GM12878 (cell line): ENCODE measurements around the gene RAD51B. TPM values are rescaled to one million over a fixed set of nuclear protein-coding genes. Genes with fewer than 3 reads are reported as not detected.

Experiments
- ATAC-seq: fragments of 200-7000 bp; cut with Tn5 transposase; 3 replicates; pipeline ENCODE4 v1.9.1; 2020; ENCODE audit warnings: mild to moderate bottlenecking, moderate library complexity
- BruUV-seq: library from RNA; stranded (reverse); fragments of 400-500 nt; replicated peaks from 2 replicates; lab custom pipeline; 2021; lab: Mats Ljungman, UMichigan
- CTCF ChIA-PET: fragments of 300-600 bp; sonication (Branson Sonifier 250); formaldehyde crosslinking; extraction: SDS; loops from one replicate; lab custom pipeline; 2021; ENCODE audit warnings: inconsistent platforms; lab: Yijun Ruan, JAX
- POLR2A ChIA-PET: fragments of 350-600 bp; formaldehyde crosslinking; extraction: SDS; loops from one replicate; lab custom pipeline; 2021; ENCODE audit warnings: inconsistent platforms; lab: Charles Lee
- RAD21 ChIA-PET: fragments of 300-600 bp; sonication (Branson Sonifier 250); formaldehyde crosslinking; loops from one replicate; lab custom pipeline; 2023; ENCODE audit warnings: antibody characterized with exemption; ENCODE audit not compliant: unreplicated experiment; lab: Charles Lee
- SMC1A ChIA-PET: fragments of 300-600 bp; sonication (Branson Sonifier 250); formaldehyde crosslinking; loops from one replicate; lab custom pipeline; 2023; ENCODE audit not compliant: unreplicated experiment, uncharacterized antibody; lab: Charles Lee
- DNase-seq: peaks from one replicate; pipeline ENCODE4 v3.0.0-alpha.2; 2011; ENCODE audit warnings: low read depth, low spot score
- FAIRE-seq: peaks from 3 replicates; lab custom pipeline; 2011; peaks lifted over from hg19 to GRCh38; lab: Jason Lieb, UNC
- H2AFZ ChIP-seq: 2 replicates; pipeline ENCODE4 v1.6.0; 2011; ENCODE audit warnings: low read depth, low read length, control low read depth; ENCODE audit not compliant: control insufficient read depth
- H3K27ac ChIP-seq: 2 replicates; pipeline ENCODE4 v1.5.1; 2011; ENCODE audit warnings: control low read depth; ENCODE audit not compliant: control insufficient read depth, insufficient read depth
- H3K27me3 ChIP-seq, 2 experiments: replicated peaks in 1 of 2; 2 replicates each; pipeline versions ENCODE4 v1.6.0 to v1.6.1; 2011; ENCODE audit warnings: low read length in 1 of 2; ENCODE audit not compliant: control insufficient read depth in 2 of 2, insufficient read depth in 2 of 2
- H3K36me3 ChIP-seq, 2 experiments: 2 replicates each; pipeline ENCODE4 v1.5.1; 2011; ENCODE audit warnings: low read length in 1 of 2; ENCODE audit not compliant: control insufficient read depth in 2 of 2, insufficient read depth in 2 of 2
- H3K4me1 ChIP-seq: 2 replicates; pipeline ENCODE4 v1.6.1; 2011; ENCODE audit warnings: mild to moderate bottlenecking, low read length, moderate library complexity, mixed read lengths; ENCODE audit not compliant: control insufficient read depth, insufficient read depth
- H3K4me2 ChIP-seq: 2 replicates; pipeline ENCODE4 v1.6.0; 2011; ENCODE audit warnings: control low read depth; ENCODE audit not compliant: control insufficient read depth, insufficient read depth
- H3K4me3 ChIP-seq: fragments of 200-600 bp; sonication (generic); 2 replicates; pipeline ENCODE4 v1.5.1; 2016
- H3K79me2 ChIP-seq: 2 replicates; pipeline ENCODE4 v1.6.0; 2011; ENCODE audit warnings: low read length; ENCODE audit not compliant: control insufficient read depth, insufficient read depth
- H3K9ac ChIP-seq: 2 replicates; pipeline ENCODE4 v1.8.0; 2011; ENCODE audit warnings: low read length, control low read depth, mixed read lengths; ENCODE audit not compliant: control insufficient read depth, insufficient read depth
- H3K9me3 ChIP-seq: replicated peaks from 3 replicates; pipeline ENCODE4 v1.5.1; 2011; ENCODE audit warnings: mild to moderate bottlenecking, low read length; ENCODE audit not compliant: control insufficient read depth, insufficient read depth
- H4K20me1 ChIP-seq: 2 replicates; pipeline ENCODE4 v1.6.0; 2011; ENCODE audit not compliant: control insufficient read depth, insufficient read depth
- ATF3 ChIP-seq: IDR thresholded peaks from 2 replicates; pipeline ENCODE4 v1.6.1; 2011; ENCODE audit warnings: low read depth, mild to moderate bottlenecking, low read length, moderate library complexity, borderline replicate concordance; ENCODE audit errors: extremely low read depth
- BHLHE40 ChIP-seq, 2 experiments: fragments of 450-650 bp in 1 of 2; IDR thresholded peaks; 2 replicates each; pipeline ENCODE4 v1.6.1; 2011 to 2017; ENCODE audit warnings: low read depth in 2 of 2, borderline replicate concordance in 1 of 2, improper control_type of control experiment in 1 of 2, low read length in 1 of 2, mild to moderate bottlenecking in 1 of 2
- CHD1 ChIP-seq: IDR thresholded peaks from 2 replicates; pipeline ENCODE4 v1.6.1; 2012; ENCODE audit warnings: low read depth, low read length, improper control_type of control experiment
- CHD2 ChIP-seq: IDR thresholded peaks from 2 replicates; pipeline ENCODE4 v1.6.1; 2011; ENCODE audit warnings: low read depth, low read length, improper control_type of control experiment, borderline replicate concordance
- ESRRA ChIP-seq: IDR thresholded peaks from 2 replicates; pipeline ENCODE4 v1.6.1; 2012; ENCODE audit warnings: mild to moderate bottlenecking, low read length, improper control_type of control experiment
- ETV6 ChIP-seq, 2 experiments: fragments of 450-650 bp in 1 of 2; IDR thresholded peaks in 1 of 2; conservative IDR thresholded peaks in 1 of 2; 2 replicates each; pipeline ENCODE4 v1.6.1; 2014; ENCODE audit warnings: antibody characterized with exemption in 1 of 2, borderline replicate concordance in 1 of 2, low read depth in 1 of 2, mild to moderate bottlenecking in 1 of 2, moderate library complexity in 1 of 2
- EZH2 ChIP-seq: IDR thresholded peaks from 2 replicates; pipeline ENCODE4 v1.6.1; 2012; ENCODE audit warnings: low read depth, mild to moderate bottlenecking, control low read depth, inconsistent platforms, low read length, borderline replicate concordance; ENCODE audit not compliant: control insufficient read depth
- FOS ChIP-seq: IDR thresholded peaks from 3 replicates; pipeline ENCODE4 v1.6.1; 2011; ENCODE audit warnings: borderline replicate concordance; ENCODE audit not compliant: insufficient read length; ENCODE audit errors: extremely low read depth
- IRF3 ChIP-seq: fragments of 450-650 bp; IDR thresholded peaks from 2 replicates; pipeline ENCODE4 v1.6.1; 2014; ENCODE audit warnings: mild to moderate bottlenecking
- MLLT1 ChIP-seq: fragments of 450-650 bp; IDR thresholded peaks from 2 replicates; pipeline ENCODE4 v1.6.1; 2016; ENCODE audit warnings: mild to moderate bottlenecking
- NR2C1 ChIP-seq: fragments of 450-650 bp; IDR thresholded peaks from 2 replicates; pipeline ENCODE4 v1.6.1; 2017; ENCODE audit warnings: antibody characterized with exemption, mild to moderate bottlenecking, moderate library complexity
- PKNOX1 ChIP-seq: fragments of 450-650 bp; IDR thresholded peaks from 2 replicates; pipeline ENCODE4 v1.6.1; 2016; ENCODE audit warnings: mild to moderate bottlenecking
- SIN3A ChIP-seq: IDR thresholded peaks from 2 replicates; pipeline ENCODE4 v1.6.1; 2012; ENCODE audit warnings: low read depth, low read length, improper control_type of control experiment
- SKIL ChIP-seq: fragments of 450-650 bp; IDR thresholded peaks from 2 replicates; pipeline ENCODE4 v1.6.1; 2017; ENCODE audit warnings: mild to moderate bottlenecking, low read depth, inconsistent platforms; ENCODE audit not compliant: poor library complexity, severe bottlenecking
- SMAD5 ChIP-seq: IDR thresholded peaks from 2 replicates; pipeline ENCODE4 v1.6.1; 2016; ENCODE audit warnings: antibody characterized with exemption, low read depth
- SPI1 ChIP-seq: IDR thresholded peaks from 2 replicates; pipeline ENCODE4 v1.6.1; 2011; ENCODE audit warnings: low read depth, mild to moderate bottlenecking, low read length, moderate library complexity, borderline replicate concordance; ENCODE audit not compliant: insufficient read depth
- TAF1 ChIP-seq: IDR thresholded peaks from 2 replicates; pipeline ENCODE4 v1.6.1; 2011; ENCODE audit warnings: mild to moderate bottlenecking, low read depth, low read length, borderline replicate concordance
- WGBS: methylation state at CpG from one replicate; pipeline ENCODE4 v1.1.6; 2016; ENCODE audit warnings: low lambda C conversion rate; ENCODE audit not compliant: insufficient replicate concordance, insufficient coverage; ENCODE audit errors: missing lambda C conversion rate; 5-methylcytosine and 5-hydroxymethylcytosine counted together
- in situ Hi-C: fragments of 300-500 bp; cut with MboI; formaldehyde crosslinking; loops from 9 replicates; pipeline ENCODE4 v1.14.3; 2018; ENCODE audit warnings: mixed read lengths
- intact Hi-C: fragments of 100-400 bp; cut with micrococcal nuclease; formaldehyde crosslinking; loops from one replicate; pipeline ENCODE4 v1.14.2; 2022; ENCODE audit not compliant: unreplicated experiment
- polyA plus RNA-seq, 11 experiments: library from polyadenylated mRNA; depleted of rRNA in 4 of 11; unstranded in 6 of 11; stranded (reverse) in 5 of 11; fragments of >200 nt; fragmentation: Nextera tagmentation in 4 of 11; fragmentation: Illumina TruSeq in 1 of 11; extraction: Ambion mirVana in 4 of 11; extraction: Trizol in 1 of 11; gene quantifications; 1 replicate in 1 of 11; 2 replicates in 10 of 11; pipeline versions ENCODE4 v1.2.1 to v1.2.3, GENCODE V29; 2011 to 2016; ENCODE audit warnings: inconsistent platforms in 2 of 11, missing spikeins in 2 of 11, low read depth in 1 of 11
- total RNA-seq, 4 experiments: library from RNA; depleted of rRNA in 3 of 4; stranded (reverse); fragments of >200 nt in 3 of 4; fragmentation: Illumina TruSeq in 1 of 4; extraction: Trizol in 1 of 4; gene quantifications; 2 replicates each; pipeline versions ENCODE4 v1.2.1 to v1.2.3, GENCODE V29; 2013 to 2021

The RAD51B gene
- total and polyA plus RNA-seq, 10 of the 15 experiments (the other 5 are each of a cell fraction or from before 2014, with no cell fraction given), result 9.8 to 26.8 (median 21.3) TPM

GRCh38 chr14:68042586-68043210 lies 223.1 kb downstream of the RAD51B start:
- ATAC-seq (no peak), FAIRE-seq (no peak), DNase-seq (no peak)
- SMC1A ChIA-PET, result interaction anchor here (0.6 to 1.5 kb wide), 3 partner anchors 16 to 98 kb away, joined by 3 to 7 read pairs (median 4); no protein-coding TSS in a partner anchor
- POLR2A ChIA-PET, result interaction anchor here (0.6 kb wide), 1 partner anchor 358 kb away, joined by 3 read pairs; no protein-coding TSS in a partner anchor
- Histone ChIP-seq H3K4me1 (no peaks in the 10 kb centered on the region), H3K27me3 (no peaks in the 10 kb centered on the region), H3K27ac (no peak overlapping the region), H3K9me3 (no peaks in the 10 kb centered on the region), H3K4me2 (no peak overlapping the region), H3K79me2 (no peaks in the 10 kb centered on the region), H3K9ac (no peak overlapping the region), H2AFZ (no peak overlapping the region), H3K36me3 (no peaks in the 10 kb centered on the region), H3K4me3 (no peak overlapping the region), H4K20me1 (no peaks in the 10 kb centered on the region)
- CTCF ChIA-PET, result no interaction called here
- RAD21 ChIA-PET, result interaction anchor here (1.1 to 1.3 kb wide), 2 partner anchors 80 to 173 kb away, joined by 3 read pairs; no protein-coding TSS in a partner anchor
- in situ Hi-C loops (no loop called here), intact Hi-C loops (no loop called here)
- 71% methylated on average over 2 of the region's 2 CpGs for WGBS
- BruUV-seq, result no TSS peak
- no peak for TF ChIP-seq PKNOX1
- TF ChIP-seq ESRRA, result no peak
- TF ChIP-seq SIN3A, result no peak
- TF ChIP-seq ETV6 (conservative IDR thresholded peaks at IDR 0.05 in 1 of 2, IDR thresholded peaks at IDR 0.05 in 1 of 2; ENCODE audit: borderline replicate concordance in 1 of 2, low read depth in 1 of 2), result no peak
- no peak for TF ChIP-seq TAF1
- TF ChIP-seq FOS, result no peak
- TF ChIP-seq MLLT1, result no peak
- TF ChIP-seq SMAD5, result no peak
- no peak for TF ChIP-seq IRF3
- TF ChIP-seq EZH2, result no peak
- TF ChIP-seq NR2C1, result no peak
- TF ChIP-seq SPI1, result no peak
- TF ChIP-seq SKIL, result no peak
- TF ChIP-seq CHD1, result no peak
- TF ChIP-seq CHD2, result no peak
- no peak for TF ChIP-seq BHLHE40 (IDR thresholded peaks at IDR 0.05; ENCODE audit: borderline replicate concordance in 1 of 2, low read depth in 2 of 2, low read length in 1 of 2)
- no peak for TF ChIP-seq ATF3
